Erythroblast (primary cell): ENCODE measurements around the gene OTOS.

Source experiments
- GATA1 ChIP-seq: IDR thresholded peaks from 2 replicates; pipeline ENCODE4 v1.6.1; 2011; ENCODE audit warnings: low read depth, mild to moderate bottlenecking, control low read depth, low read length, moderate library complexity
- POLR2A ChIP-seq: IDR thresholded peaks from 2 replicates; pipeline ENCODE4 v1.6.1; 2011; ENCODE audit warnings: mild to moderate bottlenecking, low read length

DNA sequence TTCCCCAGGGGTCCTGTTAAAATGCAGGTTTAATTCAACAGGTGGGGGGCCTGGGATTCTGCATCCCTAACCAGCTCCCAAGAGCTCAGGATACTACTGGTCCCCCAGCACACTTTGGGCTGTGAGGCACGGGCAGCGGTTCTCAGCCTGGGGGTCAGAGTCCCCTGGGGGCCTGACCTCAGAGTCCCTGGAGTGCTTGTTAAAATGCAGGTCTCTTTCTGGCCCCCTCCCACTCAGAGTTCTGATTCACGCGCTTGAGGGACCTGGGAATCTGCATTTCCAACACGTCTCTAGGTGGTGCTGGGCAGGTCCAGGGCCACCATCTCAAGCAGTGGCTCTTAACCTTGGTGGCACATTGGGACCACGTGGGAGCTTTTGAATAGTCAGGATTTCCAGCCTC is 2.8 kb upstream of the OTOS start:
- no peak for TF ChIP-seq POLR2A
- no peak for TF ChIP-seq GATA1
